Uterus (tissue), 2 donors: ENCODE measurements around the gene ALX1.

Experiments
- POLR2A ChIP-seq, 2 donors: fragments of 450-650 bp; IDR thresholded peaks; one replicate each; pipeline ENCODE4 v1.6.1; 2016; ENCODE audit warnings: antibody characterized with exemption in 2 of 2, mild to moderate bottlenecking in 1 of 2, moderate library complexity in 1 of 2
- TF ChIP-seq, protein P1 (sequence below), 4 experiments: fragments of 200-600 bp in 2 of 4; fragments of 450-650 bp in 2 of 4; sonication (generic) in 2 of 4; IDR thresholded peaks; one replicate each; pipeline ENCODE4 v1.5.1; 2016 to 2019; ENCODE audit warnings: antibody characterized with exemption in 4 of 4, mild to moderate bottlenecking in 2 of 4, moderate library complexity in 1 of 4

DNA sequence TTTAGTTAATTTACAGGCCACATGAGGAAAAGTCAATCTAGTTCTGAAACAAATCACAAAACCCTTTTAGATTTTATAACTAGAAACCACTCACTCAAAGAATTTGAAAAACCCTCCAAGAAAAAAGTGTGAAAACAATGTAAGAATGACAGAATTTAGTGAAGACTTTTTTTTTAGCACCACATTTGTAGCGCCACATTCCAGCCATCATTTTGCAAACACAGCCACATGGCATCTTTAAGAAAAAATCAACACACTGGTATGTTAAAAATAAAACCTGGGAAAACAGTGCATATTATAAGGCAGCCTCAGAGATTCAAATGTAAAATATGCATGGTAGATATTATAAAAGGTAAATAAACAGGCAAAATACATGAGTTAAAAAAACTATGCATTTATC is 22.3 kb upstream of the ALX1 start:
- no peak for TF ChIP-seq POLR2A (IDR thresholded peaks at IDR 0.05)
- TF ChIP-seq, protein P1, sequence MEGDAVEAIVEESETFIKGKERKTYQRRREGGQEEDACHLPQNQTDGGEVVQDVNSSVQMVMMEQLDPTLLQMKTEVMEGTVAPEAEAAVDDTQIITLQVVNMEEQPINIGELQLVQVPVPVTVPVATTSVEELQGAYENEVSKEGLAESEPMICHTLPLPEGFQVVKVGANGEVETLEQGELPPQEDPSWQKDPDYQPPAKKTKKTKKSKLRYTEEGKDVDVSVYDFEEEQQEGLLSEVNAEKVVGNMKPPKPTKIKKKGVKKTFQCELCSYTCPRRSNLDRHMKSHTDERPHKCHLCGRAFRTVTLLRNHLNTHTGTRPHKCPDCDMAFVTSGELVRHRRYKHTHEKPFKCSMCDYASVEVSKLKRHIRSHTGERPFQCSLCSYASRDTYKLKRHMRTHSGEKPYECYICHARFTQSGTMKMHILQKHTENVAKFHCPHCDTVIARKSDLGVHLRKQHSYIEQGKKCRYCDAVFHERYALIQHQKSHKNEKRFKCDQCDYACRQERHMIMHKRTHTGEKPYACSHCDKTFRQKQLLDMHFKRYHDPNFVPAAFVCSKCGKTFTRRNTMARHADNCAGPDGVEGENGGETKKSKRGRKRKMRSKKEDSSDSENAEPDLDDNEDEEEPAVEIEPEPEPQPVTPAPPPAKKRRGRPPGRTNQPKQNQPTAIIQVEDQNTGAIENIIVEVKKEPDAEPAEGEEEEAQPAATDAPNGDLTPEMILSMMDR (IDR thresholded peaks at IDR 0.05) = no peak
